Effector CD4-positive, alpha-beta T cell (primary cell): ENCODE results near the gene LRIT3.
"Not testable (repeated sequence)": the region's sequence is repeated elsewhere in the genome, so short reads cannot be mapped to it uniquely, and the experiment has no call there.

Experiments used
- DNase-seq: peaks from one replicate; pipeline ENCODE4 v3.0.0-alpha.2; 2020

LRIT3 gene

GRCh38 chr4:109859426-109860300 is 11.8 kb downstream of the LRIT3 start:
- not testable (repeated sequence) for DNase-seq

- no peak for DNase-seq
These were observed 13.4 kb downstream of the LRIT3 start for GRCh38 chr4:109861271-109861670.

GRCh38 chr4:109861916-109862511 is 14.1 kb downstream of the LRIT3 start:
- no peak for DNase-seq

DNA sequence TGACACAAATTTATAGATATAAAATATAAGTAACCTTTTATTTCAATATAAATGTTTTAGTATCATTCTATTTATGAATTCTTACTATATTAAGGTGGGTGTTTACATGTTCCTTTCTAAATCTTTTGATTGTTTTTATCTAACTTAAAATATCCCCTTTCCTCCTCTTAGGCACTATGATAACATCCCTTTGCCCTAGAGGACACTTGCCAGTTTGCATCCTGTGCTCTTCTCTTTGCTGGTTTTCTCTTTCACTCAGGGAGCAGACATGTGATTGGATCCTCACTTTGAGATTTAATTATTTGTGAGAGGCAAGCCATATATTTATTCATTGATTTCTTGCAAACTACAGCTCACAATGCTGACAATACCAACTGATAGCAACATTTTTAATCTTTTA is 16.2 kb downstream of the LRIT3 start:
- no peak for DNase-seq

GRCh38 chr4:109870061-109870460 is 22.2 kb downstream of the LRIT3 start:
- no peak for DNase-seq

GRCh38 chr4:109872065-109872464 is 24.2 kb downstream of the LRIT3 start:
- DNase-seq, result no peak

GRCh38 chr4:109872950-109873656 is 25.2 kb downstream of the LRIT3 start:
- DNase-seq, result no peak

DNA sequence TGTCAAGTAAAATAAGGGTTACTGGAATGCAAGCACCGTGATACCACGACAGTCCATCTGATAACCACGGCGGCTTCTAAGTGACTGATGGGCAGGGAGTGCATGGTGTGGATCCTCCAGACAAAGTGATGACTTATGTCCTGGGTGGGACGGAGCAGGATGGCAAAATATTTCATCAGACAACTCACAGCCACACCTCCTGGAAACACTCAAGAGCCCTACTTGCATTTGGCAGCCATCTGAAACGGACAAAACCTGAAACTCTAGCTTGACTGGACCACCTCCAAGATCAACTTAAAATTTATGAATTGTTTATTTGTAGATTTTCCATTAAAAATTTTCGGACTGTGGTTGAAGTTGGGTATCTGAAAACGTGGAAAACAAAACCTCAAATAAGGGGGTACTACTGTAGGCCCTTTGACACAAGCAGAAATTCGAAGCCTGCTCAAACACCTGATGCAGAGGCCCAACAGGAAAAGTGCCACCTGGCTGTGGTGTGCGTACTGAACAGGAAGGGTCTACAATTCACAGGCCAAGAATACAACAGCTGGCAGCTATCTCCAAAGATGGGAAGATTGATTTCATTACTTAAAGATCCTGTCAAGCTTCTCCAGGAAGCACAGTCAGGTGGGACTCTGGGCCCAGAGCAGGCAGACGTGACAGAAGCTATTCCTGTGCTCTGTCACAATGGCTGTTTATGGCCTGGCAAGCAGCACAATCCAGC is 26.0 kb downstream of the LRIT3 start:
- DNase-seq, result no peak

- no peak for DNase-seq
These were observed 27.2 kb downstream of the LRIT3 start for GRCh38 chr4:109875106-109875505.

- DNase-seq, result not testable (repeated sequence)
These were observed 27.6 kb downstream of the LRIT3 start for GRCh38 chr4:109875553-109875952.

GRCh38 chr4:109876634-109877265 is 28.8 kb downstream of the LRIT3 start:
- no peak for DNase-seq

GRCh38 chr4:109877400-109877799 is 29.5 kb downstream of the LRIT3 start:
- DNase-seq, result no peak

GRCh38 chr4:109878355-109878754 is 30.4 kb downstream of the LRIT3 start:
- DNase-seq, result no peak

DNA sequence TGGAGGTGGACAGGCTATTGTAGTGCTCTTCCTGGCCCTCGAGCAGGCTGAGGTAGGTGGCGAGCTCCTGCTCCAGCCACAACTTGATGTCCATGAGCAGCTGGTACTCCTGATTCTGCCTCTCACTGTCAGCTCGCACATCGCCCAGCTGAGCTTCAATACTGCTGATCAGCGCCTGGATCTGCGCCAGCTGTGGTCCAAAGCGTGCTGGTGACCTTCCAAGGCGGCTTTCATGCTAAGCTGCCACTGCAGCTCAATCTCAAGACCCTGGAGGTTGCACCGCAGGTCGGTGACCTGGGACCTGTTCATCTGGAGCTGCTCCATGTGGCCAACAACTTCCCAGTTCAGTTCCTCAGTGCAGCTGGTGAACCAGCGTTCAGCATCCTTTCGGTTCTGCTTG is 31.2 kb downstream of the LRIT3 start:
- DNase-seq, result no peak

GRCh38 chr4:109879636-109880314 is 31.9 kb downstream of the LRIT3 start:
- no peak for DNase-seq

GRCh38 chr4:109886303-109886702 is 38.4 kb downstream of the LRIT3 start:
- DNase-seq, result no peak

GRCh38 chr4:109887071-109887470 is 39.2 kb downstream of the LRIT3 start:
- DNase-seq, result no peak

GRCh38 chr4:109890076-109890475 is 42.2 kb downstream of the LRIT3 start:
- DNase-seq, result no peak

DNA sequence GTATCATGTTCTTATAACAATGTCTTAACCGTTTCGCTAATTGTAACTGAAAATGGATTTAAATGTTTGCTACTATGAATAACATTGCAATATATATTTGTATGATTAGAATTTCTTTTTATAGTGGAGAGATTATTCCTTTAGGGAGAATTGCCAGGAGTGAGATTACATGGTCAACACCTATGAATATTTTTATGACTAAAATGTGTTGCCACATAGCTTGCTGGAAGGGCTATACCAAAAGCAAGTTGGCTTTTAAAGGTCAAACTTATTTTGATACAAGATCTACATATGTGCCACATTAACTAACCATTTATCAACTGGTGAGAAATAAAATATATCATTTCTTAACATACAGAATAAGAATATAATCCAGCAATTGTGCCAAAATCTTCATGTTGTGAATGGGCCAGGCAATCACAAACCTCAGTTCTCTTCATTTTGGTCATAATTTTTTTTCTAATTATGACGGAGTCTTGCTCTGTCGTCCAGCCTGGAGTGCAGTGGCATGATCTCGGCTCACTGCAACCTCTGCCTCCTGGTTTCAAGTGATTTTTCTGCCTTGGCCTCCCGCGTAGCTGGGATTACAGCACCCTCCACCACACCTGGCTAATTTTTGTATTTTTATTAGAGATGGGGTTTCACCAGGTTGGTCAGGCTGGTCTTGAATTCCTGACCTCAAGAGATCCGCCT is 54.8 kb downstream of the LRIT3 start:
- DNase-seq, result no peak

GRCh38 chr4:109908731-109909130 is 60.8 kb downstream of the LRIT3 start:
- no peak for DNase-seq

GRCh38 chr4:109910256-109910655 is 62.3 kb downstream of the LRIT3 start:
- DNase-seq, result no peak
